ENCODE measurements around the gene AHCTF1. TPM values are rescaled to one million over a fixed set of nuclear protein-coding genes. Genes with fewer than 3 reads are reported as not detected.

Gene AHCTF1
- total and polyA plus RNA-seq, 2 of the 8 experiments (the other 6 are each of a cell fraction or from before 2014, with no cell fraction given): 7.9 to 44.5 TPM

DNA sequence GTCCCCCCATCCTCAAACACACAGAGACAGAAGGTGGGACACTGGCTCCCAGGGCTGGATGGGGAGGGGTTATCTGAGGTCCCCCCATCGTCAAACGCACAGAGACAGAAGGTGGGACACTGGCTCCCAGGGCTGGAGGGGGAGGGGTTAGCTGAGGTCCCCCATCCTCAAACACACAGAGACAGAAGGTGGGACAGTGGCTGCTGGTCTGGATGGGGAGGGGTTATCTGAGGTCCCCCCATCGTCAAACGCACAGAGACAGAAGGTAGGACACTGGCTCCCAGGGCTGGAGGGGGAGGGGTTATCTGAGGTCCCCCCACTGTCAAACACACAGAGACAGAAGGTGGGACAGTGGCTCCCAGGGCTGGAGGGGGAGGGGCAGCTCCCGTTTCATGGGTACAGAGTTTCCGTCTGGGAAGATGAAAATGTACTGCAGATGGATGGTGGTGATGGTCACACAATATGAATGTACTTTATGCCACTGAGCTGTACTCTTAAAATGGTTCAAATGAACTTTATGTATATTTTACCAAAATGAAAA lies 138.3 kb downstream of the AHCTF1 start (continued):
- TF ChIP-seq, protein P1, sequence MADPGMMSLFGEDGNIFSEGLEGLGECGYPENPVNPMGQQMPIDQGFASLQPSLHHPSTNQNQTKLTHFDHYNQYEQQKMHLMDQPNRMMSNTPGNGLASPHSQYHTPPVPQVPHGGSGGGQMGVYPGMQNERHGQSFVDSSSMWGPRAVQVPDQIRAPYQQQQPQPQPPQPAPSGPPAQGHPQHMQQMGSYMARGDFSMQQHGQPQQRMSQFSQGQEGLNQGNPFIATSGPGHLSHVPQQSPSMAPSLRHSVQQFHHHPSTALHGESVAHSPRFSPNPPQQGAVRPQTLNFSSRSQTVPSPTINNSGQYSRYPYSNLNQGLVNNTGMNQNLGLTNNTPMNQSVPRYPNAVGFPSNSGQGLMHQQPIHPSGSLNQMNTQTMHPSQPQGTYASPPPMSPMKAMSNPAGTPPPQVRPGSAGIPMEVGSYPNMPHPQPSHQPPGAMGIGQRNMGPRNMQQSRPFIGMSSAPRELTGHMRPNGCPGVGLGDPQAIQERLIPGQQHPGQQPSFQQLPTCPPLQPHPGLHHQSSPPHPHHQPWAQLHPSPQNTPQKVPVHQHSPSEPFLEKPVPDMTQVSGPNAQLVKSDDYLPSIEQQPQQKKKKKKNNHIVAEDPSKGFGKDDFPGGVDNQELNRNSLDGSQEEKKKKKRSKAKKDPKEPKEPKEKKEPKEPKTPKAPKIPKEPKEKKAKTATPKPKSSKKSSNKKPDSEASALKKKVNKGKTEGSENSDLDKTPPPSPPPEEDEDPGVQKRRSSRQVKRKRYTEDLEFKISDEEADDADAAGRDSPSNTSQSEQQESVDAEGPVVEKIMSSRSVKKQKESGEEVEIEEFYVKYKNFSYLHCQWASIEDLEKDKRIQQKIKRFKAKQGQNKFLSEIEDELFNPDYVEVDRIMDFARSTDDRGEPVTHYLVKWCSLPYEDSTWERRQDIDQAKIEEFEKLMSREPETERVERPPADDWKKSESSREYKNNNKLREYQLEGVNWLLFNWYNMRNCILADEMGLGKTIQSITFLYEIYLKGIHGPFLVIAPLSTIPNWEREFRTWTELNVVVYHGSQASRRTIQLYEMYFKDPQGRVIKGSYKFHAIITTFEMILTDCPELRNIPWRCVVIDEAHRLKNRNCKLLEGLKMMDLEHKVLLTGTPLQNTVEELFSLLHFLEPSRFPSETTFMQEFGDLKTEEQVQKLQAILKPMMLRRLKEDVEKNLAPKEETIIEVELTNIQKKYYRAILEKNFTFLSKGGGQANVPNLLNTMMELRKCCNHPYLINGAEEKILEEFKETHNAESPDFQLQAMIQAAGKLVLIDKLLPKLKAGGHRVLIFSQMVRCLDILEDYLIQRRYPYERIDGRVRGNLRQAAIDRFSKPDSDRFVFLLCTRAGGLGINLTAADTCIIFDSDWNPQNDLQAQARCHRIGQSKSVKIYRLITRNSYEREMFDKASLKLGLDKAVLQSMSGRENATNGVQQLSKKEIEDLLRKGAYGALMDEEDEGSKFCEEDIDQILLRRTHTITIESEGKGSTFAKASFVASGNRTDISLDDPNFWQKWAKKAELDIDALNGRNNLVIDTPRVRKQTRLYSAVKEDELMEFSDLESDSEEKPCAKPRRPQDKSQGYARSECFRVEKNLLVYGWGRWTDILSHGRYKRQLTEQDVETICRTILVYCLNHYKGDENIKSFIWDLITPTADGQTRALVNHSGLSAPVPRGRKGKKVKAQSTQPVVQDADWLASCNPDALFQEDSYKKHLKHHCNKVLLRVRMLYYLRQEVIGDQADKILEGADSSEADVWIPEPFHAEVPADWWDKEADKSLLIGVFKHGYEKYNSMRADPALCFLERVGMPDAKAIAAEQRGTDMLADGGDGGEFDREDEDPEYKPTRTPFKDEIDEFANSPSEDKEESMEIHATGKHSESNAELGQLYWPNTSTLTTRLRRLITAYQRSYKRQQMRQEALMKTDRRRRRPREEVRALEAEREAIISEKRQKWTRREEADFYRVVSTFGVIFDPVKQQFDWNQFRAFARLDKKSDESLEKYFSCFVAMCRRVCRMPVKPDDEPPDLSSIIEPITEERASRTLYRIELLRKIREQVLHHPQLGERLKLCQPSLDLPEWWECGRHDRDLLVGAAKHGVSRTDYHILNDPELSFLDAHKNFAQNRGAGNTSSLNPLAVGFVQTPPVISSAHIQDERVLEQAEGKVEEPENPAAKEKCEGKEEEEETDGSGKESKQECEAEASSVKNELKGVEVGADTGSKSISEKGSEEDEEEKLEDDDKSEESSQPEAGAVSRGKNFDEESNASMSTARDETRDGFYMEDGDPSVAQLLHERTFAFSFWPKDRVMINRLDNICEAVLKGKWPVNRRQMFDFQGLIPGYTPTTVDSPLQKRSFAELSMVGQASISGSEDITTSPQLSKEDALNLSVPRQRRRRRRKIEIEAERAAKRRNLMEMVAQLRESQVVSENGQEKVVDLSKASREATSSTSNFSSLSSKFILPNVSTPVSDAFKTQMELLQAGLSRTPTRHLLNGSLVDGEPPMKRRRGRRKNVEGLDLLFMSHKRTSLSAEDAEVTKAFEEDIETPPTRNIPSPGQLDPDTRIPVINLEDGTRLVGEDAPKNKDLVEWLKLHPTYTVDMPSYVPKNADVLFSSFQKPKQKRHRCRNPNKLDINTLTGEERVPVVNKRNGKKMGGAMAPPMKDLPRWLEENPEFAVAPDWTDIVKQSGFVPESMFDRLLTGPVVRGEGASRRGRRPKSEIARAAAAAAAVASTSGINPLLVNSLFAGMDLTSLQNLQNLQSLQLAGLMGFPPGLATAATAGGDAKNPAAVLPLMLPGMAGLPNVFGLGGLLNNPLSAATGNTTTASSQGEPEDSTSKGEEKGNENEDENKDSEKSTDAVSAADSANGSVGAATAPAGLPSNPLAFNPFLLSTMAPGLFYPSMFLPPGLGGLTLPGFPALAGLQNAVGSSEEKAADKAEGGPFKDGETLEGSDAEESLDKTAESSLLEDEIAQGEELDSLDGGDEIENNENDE (IDR thresholded peaks at IDR 0.05; ENCODE audit: insufficient replicate concordance, low read length): no peak
- TF ChIP-seq RAD21 (IDR thresholded peaks at IDR 0.05 in 1 of 2, conservative IDR thresholded peaks at IDR 0.05 in 1 of 2; ENCODE audit: low read depth in 2 of 2, low read length in 2 of 2): no peak
- no peak for TF ChIP-seq JUND (IDR thresholded peaks at IDR 0.05; ENCODE audit: low read length)
